NCI-H524 (cell line): ENCODE measurements around the gene TNNT3.
"Not testable (repeated sequence)": the region's sequence is repeated elsewhere in the genome, so short reads cannot be mapped to it uniquely, and the experiment has no call there.

Experiments used
- DNase-seq, 2 experiments: peaks; one replicate each; lab custom pipeline; 2025; lab: John Stamatoyannopoulos, UW

TNNT3 gene

DNA sequence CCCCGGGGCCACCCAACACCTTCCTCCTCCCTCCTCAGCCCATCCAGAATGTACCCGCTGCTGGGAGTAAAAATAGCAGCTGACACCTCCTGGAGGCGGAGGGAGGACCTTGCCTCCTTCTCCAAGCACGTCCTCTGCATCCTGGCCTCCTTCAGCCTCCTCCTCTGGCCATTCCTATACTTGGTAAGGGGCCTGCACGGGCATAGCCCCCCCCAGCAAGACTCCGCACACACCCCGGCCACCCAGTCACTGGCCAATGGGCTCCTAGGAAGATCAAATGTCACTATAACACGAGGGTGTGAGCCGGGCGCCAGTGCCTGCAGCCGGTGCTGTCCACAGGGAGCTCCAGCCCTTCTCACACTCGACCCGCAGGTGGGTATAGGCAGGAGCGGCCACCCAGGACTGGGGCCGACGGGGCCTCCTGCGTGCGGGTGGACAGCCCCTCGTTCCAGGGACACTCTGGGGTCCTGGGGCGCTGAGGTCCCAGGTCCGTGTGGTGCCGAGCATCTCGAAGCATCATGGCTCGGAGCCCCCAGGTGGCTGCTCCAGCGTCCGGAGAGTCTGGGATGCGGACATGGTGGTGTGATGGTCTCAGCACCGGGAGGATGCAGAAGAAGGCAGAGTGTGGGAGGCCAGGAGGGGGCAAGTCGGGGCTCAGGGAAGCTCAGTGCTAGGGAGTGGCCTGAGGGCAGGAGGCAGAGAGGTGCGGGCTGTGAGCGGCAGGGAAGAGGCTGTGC, at the start of gene TNNT3:
Gene TNNT3, plus strand, starts transcription at position 313 of the 737 bp plus-strand sequence. CDS start 3,172 bp downstream, outside the sequence.
- no peak for DNase-seq

DNA sequence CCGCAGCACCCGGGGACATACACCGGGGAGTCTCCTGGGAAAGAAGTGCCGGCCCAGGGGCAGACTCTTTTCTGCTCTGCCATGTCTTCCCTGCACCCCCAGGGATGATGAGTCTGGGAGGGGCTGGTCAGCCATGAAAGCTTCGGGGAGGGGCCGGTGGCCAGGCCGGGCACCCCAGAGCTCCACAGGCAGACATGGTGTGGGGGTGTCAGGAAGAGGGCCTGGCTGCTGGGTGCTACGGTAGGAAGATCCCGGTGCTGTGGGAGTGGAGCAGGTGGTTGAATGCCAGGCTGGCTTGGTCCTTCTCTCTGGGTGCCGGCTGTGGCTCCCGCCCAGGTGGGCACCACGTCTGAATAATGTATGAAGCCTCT, 49.2 kb upstream of the TNNT3 start:
- DNase-seq = peak in 1 of 2 experiments; percentile 36

DNA sequence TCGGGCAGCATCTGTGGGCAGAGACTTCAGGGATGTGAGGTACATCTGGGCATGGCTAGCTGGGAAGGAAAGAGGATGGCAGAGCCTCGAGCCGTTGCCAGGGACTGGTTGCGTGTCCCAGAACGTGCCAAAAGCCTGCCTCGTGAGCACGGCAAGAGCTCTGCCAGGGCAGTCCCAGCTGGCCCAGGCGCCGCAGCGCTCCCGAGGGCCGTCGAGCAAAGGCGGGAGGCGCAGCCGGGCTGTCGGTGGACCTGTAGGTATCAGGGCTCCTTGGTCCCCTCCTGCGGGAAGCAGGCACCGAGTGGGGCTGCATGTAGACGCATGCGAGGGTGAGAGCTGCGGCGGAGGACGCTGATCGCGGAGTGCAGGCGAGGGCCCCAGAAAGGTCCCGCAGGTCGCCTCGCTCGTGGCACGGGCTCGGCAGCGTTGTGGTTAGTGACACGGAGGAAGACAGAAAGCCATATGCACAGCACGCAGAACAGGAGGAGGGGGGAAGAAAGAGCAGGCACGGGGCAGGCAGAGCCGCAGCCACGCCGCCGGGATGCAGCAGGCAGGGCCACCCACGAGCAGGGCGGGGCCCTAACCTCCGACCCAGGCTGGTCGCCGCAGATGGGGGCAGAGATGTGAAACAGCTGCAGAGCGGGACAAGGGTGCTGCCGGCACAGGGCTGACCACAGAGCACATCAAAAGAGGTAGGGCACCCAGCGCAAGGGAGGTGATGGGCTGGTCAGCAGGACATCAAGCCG, 48.6 kb upstream of the TNNT3 start:
- DNase-seq = peak in 1 of 2 experiments; percentile 36

DNA sequence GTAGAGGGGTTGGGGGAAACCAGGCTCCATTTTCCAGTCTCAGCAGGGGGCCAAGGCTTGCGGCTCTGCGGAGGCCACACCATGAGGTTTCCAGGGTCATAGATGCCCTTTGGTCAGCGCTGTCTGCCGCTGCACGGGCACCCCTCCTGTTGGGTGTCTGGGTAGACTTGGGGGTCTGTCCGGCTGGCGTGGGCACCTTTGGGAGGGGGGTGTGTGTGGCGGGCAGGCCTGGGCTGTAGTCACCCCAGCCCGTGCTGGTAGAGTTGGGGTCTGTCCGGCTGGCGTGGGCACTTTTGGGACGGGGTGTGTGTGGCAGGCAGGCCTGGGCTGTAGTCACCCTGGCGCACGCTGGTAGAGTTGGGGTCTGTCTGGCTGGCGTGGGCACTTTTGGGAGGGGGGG, 48.0 kb upstream of the TNNT3 start:
- no peak for DNase-seq

DNA sequence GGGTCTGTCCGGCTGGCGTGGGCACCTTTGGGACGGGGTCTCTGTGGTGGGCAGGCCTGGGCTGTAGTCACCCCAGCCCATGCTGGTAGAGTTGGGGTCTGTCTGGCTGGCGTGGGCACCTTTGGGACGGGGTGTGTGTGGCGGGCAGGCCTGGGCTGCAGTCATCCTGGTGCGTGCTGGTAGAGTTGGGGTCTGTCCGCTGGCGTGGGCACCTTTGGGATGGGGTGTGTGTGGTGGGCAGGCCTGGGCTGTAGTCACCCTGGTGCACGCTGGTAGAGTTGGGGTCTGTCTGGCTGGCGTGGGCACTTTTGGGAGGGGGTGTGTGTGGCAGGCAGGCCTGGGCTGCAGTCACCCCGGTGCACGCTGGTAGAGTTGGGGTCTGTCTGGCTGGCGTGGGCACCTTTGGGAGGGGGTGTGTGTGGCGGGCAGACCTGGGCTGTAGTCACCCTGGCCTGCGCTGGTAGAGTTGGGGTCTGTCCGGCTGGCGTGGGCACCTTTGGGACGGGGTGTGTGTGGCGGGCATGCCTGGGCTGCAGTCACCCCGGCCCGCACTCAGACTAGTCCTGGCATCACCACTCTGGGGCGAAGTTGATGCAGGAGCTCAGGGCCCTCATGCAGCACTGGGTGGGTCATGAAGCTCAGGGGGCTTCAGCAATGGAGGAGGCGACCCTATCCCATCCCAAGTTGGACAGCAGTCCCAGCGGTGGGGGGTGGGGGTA, 47.1 kb upstream of the TNNT3 start:
- DNase-seq = no peak

DNA sequence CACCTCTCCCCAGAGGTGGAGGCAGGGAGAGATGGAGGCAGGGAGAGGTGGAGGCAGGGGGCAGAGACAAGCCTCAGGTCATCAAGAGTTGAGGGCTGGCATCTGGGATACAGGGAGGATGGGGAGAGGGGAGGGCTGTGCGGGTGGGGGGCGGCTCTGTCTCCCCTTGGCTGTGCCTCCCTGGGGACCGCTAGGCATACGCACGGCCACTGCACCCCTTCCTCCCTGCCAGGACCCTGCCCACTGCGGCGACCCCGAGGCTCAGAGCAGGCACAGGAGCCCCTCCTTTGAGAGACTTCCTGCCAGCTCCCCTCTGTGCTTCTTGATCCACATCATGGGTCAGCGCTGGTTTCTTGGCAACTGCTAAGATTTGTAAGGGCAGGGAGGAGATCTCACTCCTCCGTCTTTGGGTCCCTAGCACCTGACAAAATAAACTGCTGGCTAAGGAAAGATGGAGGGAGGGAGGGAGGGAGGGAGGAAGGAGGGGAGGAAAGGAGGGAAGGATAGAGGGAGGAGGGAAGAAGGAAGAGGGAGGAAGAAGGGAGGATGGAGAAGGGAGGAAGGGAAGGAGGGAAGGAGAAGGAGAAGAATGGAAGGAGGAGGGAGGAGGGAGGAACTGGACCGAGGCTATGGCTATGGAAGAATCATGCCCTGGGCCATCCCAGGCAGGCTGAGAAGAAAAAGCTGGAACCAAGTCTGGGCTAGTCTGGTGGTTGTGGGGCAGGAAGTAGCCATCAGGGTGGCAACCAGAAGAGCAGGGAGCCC, 46.3 kb upstream of the TNNT3 start:
- DNase-seq = no peak

DNA sequence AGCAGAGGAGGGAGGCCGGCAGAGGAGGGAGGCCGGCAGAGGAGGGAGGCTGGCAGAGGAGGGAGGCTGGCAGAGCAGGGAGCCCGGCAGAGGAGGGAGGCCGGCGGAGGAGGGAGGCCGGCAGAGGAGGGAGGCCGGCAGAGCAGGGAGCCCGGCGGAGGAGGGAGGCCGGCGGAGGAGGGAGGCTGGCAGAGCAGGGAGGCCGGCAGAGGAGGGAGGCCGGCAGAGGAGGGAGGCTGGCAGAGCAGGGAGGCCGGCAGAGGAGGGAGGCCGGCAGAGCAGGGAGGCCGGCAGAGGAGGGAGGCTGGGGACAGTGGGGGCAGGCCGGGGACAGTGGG, 45.7 kb upstream of the TNNT3 start:
- DNase-seq = not testable (repeated sequence)

DNA sequence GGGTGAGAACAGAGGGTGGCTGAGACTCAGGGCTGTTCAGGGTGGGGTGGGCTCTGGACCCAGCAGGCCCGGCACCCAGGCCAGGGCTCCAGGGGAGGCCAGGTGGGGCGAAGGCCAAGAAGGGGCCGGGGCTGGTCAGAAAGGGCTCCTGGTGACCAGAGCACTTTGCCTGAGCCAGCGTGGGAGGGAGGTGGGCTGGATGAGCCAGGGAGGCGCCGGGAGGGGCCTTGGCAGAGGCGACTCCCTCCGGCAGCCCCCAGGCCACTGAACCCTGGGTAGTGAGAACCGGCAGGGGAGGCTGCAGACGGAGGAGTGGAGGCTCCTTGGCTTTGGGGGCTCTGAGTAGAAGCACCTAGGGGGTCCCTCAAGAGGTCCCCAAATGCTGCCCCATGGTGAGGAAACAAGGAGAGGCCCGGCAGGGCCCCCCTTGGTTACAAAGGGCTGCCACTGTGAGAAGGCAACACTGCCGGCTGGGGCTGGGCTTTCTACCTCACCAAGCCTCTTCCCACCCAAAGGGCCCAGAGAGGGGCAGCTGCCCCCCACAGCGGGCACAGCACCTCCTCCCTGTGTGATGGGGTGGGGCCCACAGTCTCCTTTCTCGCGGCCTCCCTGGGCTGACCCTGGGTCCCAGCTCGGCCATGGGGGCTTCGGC, 44.9 kb upstream of the TNNT3 start:
- DNase-seq = not testable (repeated sequence)

DNA sequence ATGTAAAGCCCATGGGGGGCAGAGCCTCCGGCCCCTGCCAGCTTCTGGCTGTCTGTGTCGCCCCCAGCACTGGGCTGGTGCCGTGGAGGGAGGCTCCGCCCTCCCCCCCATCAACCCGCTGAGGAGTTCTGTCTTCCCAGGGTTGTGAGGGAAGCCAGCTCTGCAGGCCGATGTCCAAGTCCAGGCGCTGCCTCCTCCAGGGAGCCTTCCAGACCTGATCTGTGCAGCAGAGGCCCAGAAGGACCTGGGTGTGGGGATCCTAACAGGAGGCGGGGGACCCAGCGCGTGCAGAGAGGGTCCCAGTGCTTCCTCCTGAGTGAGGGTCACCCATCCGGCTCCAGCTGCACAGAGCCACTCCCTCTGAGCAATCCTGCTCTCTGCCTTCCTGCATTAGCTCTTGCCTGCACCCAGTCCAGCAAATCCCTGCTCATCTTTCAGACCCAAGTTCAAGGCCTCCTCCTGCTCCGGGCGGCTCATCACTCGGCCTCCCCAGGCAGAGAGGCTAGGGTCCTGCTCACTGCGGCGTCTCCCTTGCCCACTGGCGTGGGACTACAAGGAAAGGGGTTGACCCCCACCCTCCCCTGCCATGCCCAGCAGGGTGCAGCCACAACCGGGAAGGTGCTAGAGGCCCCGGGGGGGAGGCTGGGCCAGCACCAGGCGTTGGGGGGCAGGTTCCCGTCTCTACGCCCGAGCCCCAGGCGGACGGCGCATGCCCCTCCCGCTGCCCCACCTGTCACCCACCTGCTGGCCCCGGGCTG, 44.2 kb upstream of the TNNT3 start:
- DNase-seq = peak in 1 of 2 experiments; percentile 30

DNA sequence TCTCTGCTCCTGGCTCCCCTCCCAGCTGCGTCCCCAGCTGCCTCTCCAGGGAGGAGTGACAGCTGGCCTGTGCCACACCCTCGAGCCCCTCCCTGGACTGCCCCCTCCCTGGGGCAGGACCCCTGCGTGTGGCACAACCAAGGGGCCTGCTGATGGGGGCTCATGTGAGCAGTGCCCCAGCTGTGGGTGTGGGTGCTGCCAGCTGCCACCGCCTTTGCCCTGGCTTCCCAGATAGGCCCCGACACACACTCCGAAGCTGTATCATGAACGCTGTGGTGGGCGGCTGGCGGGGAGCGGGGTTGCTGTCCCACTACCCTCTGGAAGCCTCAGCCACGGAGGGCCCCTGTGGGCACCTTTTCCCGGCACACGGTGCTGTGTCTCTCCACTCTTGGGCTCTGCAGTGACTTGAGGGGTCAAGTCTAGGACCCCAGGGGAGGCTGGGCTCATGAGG, 43.6 kb upstream of the TNNT3 start:
- DNase-seq = not testable (repeated sequence)

DNA sequence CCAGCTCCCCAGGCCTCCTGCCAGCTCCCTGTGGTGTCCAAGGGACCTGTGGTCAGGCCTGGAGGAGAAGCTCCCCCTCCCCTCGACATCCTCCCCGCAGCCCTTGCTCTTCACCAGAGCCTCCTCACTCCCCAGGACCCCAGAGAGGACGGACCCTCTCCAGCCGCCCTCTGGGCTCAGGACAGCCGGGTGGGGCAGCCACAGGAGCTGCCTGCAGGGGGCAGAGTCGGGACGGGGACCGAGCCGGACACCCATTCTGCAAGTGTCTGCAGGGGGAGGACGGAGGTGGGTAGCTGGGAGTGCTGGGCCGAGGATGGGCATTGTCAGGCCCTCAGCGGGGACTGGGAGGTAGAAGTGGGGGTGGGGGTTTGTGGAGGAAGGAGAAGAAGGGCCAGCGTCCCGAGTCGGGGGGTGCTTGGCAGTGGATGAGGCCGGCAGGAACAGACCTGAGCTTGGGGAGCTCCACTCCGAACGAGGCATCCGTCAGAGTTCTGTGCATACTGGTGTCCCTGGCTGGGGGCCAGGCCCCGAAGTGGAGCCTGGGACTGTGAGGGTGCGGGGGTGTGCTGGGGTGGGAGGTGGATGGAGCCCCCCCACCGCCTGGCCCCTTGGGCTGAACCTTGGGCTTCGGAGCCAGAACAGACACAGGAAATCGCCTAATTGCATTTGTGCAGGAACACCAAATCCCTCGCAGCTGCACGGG, 43.0 kb upstream of the TNNT3 start:
- no peak for DNase-seq

DNA sequence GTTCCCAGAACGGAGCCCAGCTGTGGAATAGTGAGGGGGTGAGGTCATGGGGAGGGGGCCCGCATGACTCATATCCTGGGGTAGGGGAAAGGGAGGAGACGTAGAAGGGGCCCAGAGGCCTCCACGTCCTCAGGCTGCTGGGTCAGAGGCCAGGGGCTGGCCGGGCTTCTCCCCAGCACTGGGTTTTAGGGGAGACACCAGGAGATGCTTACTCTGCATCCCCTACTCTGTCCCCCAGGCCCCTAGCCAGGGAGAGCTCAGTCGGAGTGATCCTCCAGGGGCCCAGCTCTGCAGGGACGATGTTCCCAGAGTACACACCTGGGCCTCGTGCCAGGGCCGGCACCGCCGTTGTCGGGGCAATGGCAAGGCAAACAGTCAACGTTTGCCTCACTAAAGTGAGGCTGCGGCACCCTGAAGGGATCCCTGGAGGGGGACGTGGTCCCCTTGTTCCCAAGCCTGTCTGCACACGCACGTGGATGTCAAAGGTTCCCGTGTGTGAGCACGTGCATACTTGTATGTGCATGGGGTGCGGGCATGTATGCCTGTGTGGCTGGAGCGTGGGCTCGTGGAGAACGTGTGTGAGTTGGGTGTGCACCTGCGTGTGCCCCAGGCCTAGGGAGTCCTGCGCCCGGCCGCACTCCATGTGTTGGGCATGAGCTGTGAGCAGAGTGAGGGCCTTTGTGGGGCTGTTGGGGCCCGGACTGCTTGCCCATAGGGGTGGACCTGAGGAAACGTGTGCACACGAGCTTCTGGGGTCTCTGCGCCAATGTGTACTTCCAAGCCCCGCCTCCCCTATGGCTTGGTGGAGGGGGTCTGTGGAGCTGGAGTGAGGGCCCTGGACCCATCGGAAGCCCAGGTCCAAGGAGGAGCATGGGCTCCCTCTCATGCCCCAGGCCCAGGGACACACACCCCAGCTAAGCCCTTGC, 42.0 kb upstream of the TNNT3 start:
- no peak for DNase-seq

DNA sequence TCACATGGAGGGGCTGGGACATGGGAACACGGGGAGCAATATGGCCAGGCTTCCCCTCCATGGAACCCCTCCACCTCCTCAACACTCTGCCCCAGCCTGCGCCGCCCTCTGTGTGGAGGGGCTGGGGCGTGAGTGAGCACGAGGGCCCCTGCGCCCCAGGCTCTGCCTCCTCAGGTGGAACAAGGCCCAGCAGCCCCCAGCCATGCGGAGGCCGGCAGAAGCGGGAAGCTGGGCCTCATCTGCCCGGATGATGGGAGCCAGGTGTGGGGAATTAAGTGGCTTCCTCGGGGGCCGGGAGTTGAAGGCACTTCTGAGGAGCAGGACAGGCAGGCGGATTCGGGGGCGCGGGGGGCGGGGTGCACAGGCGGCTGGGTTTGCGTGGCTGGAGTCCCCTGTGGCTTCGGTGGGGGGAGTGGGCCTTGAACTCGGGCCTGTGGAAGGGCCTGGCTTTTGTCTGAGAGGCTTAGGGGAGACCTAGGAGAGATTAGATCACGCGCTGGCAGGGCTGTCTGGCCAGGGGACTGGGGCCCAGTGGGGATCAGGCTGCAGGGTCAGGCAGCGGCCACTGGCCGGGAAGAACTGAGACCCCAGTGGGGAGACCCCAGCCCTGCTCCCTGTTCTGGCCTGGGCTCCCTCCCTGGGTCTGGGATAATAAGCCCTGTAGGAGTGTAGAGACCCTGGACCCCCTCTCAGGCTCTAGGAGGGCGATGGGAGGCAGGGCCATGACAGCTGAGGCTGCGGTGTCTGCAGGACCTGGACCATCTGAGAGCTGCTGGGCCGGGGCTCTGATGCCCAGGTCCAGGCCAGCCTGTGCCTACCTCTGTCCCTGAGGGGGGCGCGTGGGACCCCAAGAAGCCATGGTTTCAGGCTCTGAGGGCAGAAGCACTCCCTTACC, 41.1 kb upstream of the TNNT3 start:
- DNase-seq = no peak

DNA sequence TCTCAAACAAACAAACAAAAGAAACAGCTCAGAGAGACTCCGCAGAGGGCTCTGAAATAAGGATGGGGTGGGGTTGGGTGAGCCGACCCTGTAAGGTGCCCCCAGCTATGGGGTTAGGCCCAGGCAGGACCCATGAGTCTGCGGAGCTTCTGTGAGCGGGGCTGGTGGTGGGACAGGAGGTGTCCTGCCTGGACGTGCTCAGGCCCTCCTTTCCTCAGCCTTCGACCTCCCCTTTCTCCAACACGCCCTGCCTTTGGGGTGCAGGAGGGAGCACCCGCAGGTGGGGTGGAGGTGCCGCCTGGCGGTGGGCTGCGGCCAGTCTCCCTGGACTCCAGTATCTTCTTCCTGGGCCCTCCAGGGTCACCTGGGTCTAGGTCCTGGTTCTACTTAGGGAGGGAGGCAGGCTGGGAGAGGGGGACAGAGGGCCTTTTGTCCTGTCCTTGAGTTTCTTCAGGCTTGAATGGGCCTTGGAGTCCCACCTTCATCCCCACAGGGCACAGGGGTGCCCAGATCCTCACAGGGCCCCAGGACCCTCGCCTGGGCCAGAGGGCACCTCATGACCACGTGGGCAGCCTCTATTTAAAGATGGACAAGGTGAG, 40.1 kb upstream of the TNNT3 start:
- no peak for DNase-seq

DNA sequence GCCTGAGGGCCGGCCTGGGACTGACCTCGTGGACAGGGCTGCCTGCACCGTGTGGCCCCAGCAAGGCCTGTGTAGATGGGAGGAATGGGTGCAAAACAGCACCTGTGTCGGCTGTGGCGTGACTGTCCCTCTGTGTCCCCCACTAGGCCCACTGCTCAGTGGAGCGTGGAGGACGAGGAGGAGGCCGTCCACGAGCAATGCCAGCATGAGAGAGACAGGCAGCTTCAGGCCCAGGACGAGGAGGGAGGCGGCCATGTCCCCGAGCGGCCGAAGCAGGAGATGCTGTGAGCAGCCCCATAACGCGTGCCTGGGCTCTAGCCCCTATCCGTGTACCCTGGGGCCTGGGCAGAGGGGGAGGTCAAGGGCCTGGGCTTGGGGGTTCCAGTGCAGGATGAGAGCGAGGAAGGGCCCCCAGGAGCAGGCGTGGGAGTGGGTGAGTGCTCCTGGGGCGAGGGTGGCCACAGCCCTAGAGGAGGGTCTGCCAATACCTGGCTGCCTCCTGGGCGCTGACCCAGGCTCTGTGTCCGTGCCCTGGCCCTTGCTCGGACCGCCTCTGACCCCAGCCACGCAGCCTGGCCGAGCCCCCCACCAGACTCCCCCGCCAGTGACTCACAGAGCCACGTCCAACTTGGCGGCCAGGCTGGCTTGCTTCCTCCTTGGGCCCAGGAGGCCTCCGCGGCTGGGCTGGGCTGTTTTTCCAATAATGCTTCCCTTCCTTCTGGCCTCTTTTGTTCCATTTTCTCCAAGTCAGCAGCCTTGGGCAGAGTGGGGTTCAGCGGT, 39.4 kb upstream of the TNNT3 start:
- no peak for DNase-seq

DNA sequence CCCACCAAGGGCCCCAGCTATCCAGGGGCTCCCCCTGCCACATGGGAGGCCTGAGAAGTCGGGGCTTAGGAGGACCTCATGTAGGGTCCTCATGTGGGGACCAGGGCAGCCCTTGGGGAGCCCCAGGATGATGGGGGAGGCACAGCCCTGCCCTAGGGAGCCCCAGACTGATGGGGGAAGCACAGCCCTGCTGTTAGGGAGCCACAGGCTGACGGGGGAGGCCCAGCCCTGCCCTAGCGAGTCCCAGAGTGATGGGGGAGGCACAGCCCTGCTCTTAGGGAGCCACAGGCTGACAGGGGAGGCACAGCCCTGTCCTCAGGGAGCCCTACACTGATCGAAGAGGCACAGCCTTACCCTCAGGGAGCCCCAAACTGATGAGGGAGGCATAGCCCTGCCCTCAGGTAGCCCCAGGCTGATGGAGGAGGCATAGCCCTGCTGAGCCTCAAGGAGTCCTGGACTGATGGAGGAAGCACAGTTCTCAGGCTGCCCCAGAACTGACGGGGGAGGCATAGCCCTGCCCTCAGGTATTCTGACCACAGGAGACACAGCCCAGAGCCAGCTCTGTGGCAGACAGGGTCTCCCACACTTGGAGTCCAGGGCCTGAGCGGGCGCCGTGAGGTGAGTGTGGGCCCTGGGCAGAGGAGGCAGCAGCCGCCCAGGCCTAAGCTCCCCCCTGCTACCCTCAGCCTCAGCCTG, 38.6 kb upstream of the TNNT3 start:
- DNase-seq = no peak
